Left lung (tissue), 10 donors: Measurements from ENCODE around the gene RMND5A. TPM values are rescaled to one million over a fixed set of nuclear protein-coding genes. Genes with fewer than 3 reads are reported as not detected.

Source experiments
- ATAC-seq: fragments of 200-7000 bp; cut with Tn5 transposase; one replicate; pipeline ENCODE4 v1.9.1; 2020; ENCODE audit warnings: moderate library complexity
- DNase-seq, 4 donors: peaks; one replicate each; pipeline ENCODE4 v3.0.0-alpha.2; 2013 to 2020
- H3K27ac ChIP-seq, 2 donors: fragments of 200-600 bp; sonication (generic) in 1 of 2; one replicate each; pipeline versions ENCODE4 v1.5.0 to v1.8.0; 2020 to 2021
- H3K27me3 ChIP-seq, 2 donors: fragments of 200-600 bp; sonication (generic) in 1 of 2; one replicate each; pipeline versions ENCODE4 v1.5.0 to v1.8.0; 2020 to 2021
- H3K36me3 ChIP-seq, 2 donors: fragments of 200-600 bp; sonication (generic) in 1 of 2; one replicate each; pipeline versions ENCODE4 v1.5.0 to v1.8.0; 2020 to 2021
- H3K4me1 ChIP-seq, 2 donors: fragments of 200-600 bp; one replicate each; pipeline ENCODE4 v1.8.0; 2021
- H3K4me3 ChIP-seq, 2 donors: fragments of 200-600 bp; sonication (generic) in 1 of 2; one replicate each; pipeline versions ENCODE4 v1.5.0 to v1.8.0; 2020 to 2021; ENCODE audit warnings: mild to moderate bottlenecking in 1 of 2
- H3K9me3 ChIP-seq, 2 donors: fragments of 200-600 bp; sonication (generic) in 1 of 2; one replicate each; pipeline versions ENCODE4 v1.5.0 to v1.8.0; 2020 to 2021
- intact Hi-C, 2 donors: fragments of 100-400 bp; cut with DNase I; formaldehyde crosslinking; loops; one replicate each; pipeline versions ENCODE4 v1.11.2 to v1.14.2; 2022
- polyA plus RNA-seq, 6 donors: library from polyadenylated mRNA; unstranded; fragments of 120-200 nt; gene quantifications; one replicate each; pipeline ENCODE4 v1.2.1, GENCODE V29; 2013; ENCODE audit not compliant: insufficient read length in 6 of 6
- total RNA-seq, 2 donors: library from RNA; stranded (reverse); fragmentation: NEBNext Ultra II Directional; extraction: Animal tissue kit (Norgen Biotek cat#: 25700); gene quantifications; one replicate each; pipeline ENCODE4 v1.2.1, GENCODE V29; 2021
- TF ChIP-seq, protein P1 (sequence below), 2 donors: fragments of 200-600 bp; sonication (generic) in 1 of 2; IDR thresholded peaks; one replicate each; pipeline versions ENCODE4 v1.5.0 to v1.8.0; 2021; ENCODE audit warnings: antibody characterized with exemption in 2 of 2
- donor health status: DM: no; HTN: yes; CAD: no.
- donor health status: DM: no; HTN: no; CAD: no.

The RMND5A gene
- total and polyA plus RNA-seq, 8 donors = 25.4 to 56.3 (median 52.2) TPM

DNA sequence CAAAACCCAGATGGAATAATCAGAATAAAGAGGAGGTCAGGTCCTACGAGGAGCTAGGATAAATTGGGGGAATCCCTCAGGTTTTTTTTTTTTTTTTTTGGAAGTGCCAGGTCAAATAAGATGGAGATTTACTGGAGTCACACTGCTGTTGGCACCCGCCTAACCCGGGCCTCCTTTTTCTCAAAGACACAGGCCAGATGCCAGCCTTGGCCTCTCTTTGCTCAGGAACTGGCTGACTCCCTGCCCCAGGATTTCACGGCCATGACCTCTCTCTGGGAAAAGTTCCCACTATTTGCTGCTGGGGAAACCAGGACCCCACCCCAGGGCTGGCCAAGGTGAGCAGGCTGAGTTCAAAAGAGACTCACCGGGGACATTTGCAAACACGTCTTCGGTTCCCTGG is 68.1 kb downstream of the RMND5A start:
- H3K27me3 ChIP-seq = peaks cover 53 to 68% of the 10 kb centered on the region in 2 donors
- ATAC-seq = no peak
- DNase-seq = no peak

DNA sequence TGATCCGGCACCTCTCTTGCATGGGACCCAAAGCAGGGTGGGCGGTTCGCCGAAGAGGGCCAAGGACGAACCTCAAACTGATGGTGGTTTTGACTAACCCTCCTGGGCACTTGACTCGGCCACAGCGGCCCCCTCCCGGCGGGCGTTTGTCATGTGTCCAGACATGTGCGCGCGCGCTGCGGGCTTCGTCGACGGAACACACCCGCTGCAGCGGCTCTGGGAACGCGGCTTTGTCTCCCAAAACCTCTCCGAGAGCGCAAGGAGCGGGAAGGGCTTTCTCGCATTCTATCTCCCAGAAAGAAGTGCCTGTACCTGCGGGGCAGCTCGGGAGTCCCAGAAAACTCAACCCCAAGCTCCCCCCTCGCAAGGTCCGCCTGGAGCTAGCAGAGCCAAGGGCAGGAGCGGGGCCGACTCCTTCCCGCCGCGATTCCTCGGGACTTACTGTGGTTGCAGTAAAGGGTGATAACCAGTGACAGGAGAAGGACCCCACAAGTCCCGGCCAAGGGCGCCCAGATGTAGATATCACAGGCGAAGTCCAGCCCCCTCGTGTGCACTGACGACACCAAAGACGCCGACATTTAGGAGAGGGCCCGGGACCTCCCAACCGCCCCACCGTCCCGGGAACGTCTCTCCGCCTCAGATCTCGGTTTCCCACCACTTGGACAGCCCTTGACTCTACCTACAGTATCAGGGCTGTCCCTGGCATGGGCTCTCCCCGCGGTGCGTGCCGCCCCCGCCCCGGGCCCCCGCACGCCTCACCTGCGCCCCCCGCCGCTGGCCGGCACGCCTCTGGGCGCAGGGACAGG is 69.0 kb downstream of the RMND5A start:
- intact Hi-C loops = no loop called here
- Histone ChIP-seq H3K36me3 (no peaks in the 10 kb centered on the region), H3K4me3 (peak overlapping the region in 1 of 2 donors; percentile 22), H3K27me3 (peaks cover 53 to 75% of the 10 kb centered on the region in 2 donors), H3K9me3 (no peaks in the 10 kb centered on the region), H3K27ac (no peak overlapping the region), H3K4me1 (peaks cover 19 to 30% of the 10 kb centered on the region in 2 donors)
- DNase-seq = no peak
- TF ChIP-seq, protein P1, sequence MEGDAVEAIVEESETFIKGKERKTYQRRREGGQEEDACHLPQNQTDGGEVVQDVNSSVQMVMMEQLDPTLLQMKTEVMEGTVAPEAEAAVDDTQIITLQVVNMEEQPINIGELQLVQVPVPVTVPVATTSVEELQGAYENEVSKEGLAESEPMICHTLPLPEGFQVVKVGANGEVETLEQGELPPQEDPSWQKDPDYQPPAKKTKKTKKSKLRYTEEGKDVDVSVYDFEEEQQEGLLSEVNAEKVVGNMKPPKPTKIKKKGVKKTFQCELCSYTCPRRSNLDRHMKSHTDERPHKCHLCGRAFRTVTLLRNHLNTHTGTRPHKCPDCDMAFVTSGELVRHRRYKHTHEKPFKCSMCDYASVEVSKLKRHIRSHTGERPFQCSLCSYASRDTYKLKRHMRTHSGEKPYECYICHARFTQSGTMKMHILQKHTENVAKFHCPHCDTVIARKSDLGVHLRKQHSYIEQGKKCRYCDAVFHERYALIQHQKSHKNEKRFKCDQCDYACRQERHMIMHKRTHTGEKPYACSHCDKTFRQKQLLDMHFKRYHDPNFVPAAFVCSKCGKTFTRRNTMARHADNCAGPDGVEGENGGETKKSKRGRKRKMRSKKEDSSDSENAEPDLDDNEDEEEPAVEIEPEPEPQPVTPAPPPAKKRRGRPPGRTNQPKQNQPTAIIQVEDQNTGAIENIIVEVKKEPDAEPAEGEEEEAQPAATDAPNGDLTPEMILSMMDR (IDR thresholded peaks at IDR 0.05) = no peak
- no peak for ATAC-seq

More for the DNA sequence above, 68.1 kb downstream of the RMND5A start:
- Histone ChIP-seq H3K36me3 (no peaks in the 10 kb centered on the region), H3K27ac (no peak overlapping the region), H3K4me1 (peaks cover 19 to 30% of the 10 kb centered on the region in 2 donors), H3K4me3 (no peak overlapping the region), H3K9me3 (no peaks in the 10 kb centered on the region)
- intact Hi-C loops = no loop called here
- TF ChIP-seq, protein P1 (IDR thresholded peaks at IDR 0.05) = no peak

DNA sequence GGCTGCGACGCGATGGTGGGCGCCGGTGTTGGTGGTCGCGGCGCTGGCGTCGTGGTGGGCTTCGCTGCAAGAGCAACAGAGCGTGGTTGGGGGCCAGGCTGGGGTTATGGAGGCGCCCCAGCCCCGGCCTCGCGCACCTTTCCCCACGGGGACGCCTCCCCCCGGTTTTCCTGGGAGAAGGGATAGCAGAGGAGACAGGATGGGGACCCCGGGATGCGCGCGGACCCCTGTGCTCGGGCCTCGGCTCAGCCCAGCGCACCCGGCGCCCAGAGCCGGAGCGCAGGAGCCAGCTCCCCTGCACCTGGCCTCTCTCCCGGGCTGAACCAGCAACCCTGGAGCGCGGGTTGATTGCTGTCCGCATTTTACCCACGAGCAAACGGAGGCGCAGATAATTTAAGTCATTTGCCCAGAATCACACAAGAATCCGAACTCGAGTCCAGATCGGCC is 69.6 kb downstream of the RMND5A start:
- Histone ChIP-seq H3K27ac (no peak overlapping the region), H3K4me3 (peak overlapping the region in 1 of 2 donors; percentile 22), H3K27me3 (peaks cover 53 to 75% of the 10 kb centered on the region in 2 donors), H3K4me1 (peaks cover 19 to 30% of the 10 kb centered on the region in 2 donors), H3K36me3 (no peaks in the 10 kb centered on the region), H3K9me3 (no peaks in the 10 kb centered on the region)
- intact Hi-C loops = no loop called here
- no peak for DNase-seq
- TF ChIP-seq, protein P1 (IDR thresholded peaks at IDR 0.05) = no peak
- ATAC-seq = no peak

GRCh38 chr2:86790134-86790675 is 70.1 kb downstream of the RMND5A start:
- TF ChIP-seq, protein P1 (IDR thresholded peaks at IDR 0.05) = no peak
- Histone ChIP-seq H3K36me3 (no peaks in the 10 kb centered on the region), H3K27ac (peak overlapping the region in 1 of 2 donors; percentile 28), H3K4me3 (peak overlapping the region in 1 of 2 donors; percentile 22), H3K4me1 (peaks cover 19 to 30% of the 10 kb centered on the region in 2 donors), H3K9me3 (no peaks in the 10 kb centered on the region), H3K27me3 (peaks cover 53 to 75% of the 10 kb centered on the region in 2 donors)
- intact Hi-C loops = no loop called here
- DNase-seq = no peak
- peak; percentile 46 for ATAC-seq
